ENCODE measurements around the gene PAPPA2.

DNA sequence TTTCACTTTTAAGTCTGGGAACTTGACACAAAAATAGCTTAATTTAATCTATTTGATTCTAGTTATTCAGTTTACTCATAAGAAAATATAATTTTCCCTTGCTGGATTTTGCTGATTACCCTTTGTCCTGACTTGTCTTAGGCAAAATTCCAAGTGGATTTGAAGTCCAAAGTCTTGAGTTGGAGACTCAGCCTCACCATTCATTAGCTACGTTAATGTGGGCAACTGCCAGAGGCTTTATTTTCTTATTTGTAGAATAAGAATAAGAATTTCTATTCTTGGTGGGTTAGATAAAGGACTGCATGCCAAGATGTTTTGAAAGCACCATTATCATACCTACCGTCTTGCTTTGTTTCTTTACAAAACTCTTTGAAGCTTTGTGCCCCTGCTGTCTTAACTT is 22.8 kb upstream of the PAPPA2 start:
- TF ChIP-seq, protein P1, sequence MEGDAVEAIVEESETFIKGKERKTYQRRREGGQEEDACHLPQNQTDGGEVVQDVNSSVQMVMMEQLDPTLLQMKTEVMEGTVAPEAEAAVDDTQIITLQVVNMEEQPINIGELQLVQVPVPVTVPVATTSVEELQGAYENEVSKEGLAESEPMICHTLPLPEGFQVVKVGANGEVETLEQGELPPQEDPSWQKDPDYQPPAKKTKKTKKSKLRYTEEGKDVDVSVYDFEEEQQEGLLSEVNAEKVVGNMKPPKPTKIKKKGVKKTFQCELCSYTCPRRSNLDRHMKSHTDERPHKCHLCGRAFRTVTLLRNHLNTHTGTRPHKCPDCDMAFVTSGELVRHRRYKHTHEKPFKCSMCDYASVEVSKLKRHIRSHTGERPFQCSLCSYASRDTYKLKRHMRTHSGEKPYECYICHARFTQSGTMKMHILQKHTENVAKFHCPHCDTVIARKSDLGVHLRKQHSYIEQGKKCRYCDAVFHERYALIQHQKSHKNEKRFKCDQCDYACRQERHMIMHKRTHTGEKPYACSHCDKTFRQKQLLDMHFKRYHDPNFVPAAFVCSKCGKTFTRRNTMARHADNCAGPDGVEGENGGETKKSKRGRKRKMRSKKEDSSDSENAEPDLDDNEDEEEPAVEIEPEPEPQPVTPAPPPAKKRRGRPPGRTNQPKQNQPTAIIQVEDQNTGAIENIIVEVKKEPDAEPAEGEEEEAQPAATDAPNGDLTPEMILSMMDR (IDR thresholded peaks at IDR 0.05), result no peak
- no peak for TF ChIP-seq POLR2A (IDR thresholded peaks at IDR 0.05)
